Measurements from ENCODE around the gene GLDN.

DNA sequence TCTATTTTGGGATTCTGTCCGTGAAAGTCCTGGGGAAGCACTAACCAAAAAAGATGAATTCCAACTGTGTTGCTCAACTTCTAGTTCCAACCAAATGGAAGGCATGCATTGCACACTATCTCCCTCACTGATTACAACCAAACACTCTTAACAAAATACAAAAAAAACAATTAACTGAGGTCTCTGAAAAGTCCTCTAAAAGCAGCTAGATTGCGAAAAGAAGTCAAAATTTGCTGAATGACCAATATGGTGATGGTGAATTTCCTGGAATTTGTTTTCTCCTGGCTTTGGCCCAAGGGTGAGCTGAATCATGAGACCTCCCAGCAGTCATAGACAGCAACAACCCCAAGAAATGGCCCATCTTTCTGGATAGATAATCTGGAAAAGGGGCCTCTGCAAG lies 31.4 kb upstream of the GLDN start:
- TF ChIP-seq ZBTB48 (tag by site-specific recombination; IDR thresholded peaks at IDR 0.05) (no peak), YY1 (tag by site-specific recombination; IDR thresholded peaks at IDR 0.05) (no peak), RBAK (tag by site-specific recombination; IDR thresholded peaks at IDR 0.05) (no peak), CTCF (tag by site-specific recombination; IDR thresholded peaks at IDR 0.05) (no peak), ZNF510 (tag by site-specific recombination; IDR thresholded peaks at IDR 0.05; ENCODE audit: insufficient replicate concordance) (no peak), ZNF184 (tag by site-specific recombination; IDR thresholded peaks at IDR 0.05) (no peak), TRIM28 (IDR thresholded peaks at IDR 0.05; ENCODE audit: borderline replicate concordance, low read length) (no peak), GLI4 (tag by site-specific recombination; IDR thresholded peaks at IDR 0.05) (no peak), KLF16 (tag by site-specific recombination; IDR thresholded peaks at IDR 0.05) (no peak)
- TF ChIP-seq, protein P1, sequence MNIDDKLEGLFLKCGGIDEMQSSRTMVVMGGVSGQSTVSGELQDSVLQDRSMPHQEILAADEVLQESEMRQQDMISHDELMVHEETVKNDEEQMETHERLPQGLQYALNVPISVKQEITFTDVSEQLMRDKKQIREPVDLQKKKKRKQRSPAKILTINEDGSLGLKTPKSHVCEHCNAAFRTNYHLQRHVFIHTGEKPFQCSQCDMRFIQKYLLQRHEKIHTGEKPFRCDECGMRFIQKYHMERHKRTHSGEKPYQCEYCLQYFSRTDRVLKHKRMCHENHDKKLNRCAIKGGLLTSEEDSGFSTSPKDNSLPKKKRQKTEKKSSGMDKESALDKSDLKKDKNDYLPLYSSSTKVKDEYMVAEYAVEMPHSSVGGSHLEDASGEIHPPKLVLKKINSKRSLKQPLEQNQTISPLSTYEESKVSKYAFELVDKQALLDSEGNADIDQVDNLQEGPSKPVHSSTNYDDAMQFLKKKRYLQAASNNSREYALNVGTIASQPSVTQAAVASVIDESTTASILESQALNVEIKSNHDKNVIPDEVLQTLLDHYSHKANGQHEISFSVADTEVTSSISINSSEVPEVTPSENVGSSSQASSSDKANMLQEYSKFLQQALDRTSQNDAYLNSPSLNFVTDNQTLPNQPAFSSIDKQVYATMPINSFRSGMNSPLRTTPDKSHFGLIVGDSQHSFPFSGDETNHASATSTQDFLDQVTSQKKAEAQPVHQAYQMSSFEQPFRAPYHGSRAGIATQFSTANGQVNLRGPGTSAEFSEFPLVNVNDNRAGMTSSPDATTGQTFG (tag by site-specific recombination; IDR thresholded peaks at IDR 0.05; ENCODE audit: borderline replicate concordance): no peak
